Mesodermal cell (in vitro differentiated cells): ENCODE measurements around the gene SEL1L3.

ENCODE experiments used
- H3K27ac ChIP-seq: 2 replicates; pipeline ENCODE4 v1.7.0; 2013; ENCODE audit warnings: mild to moderate bottlenecking, low read depth, low read length, moderate library complexity; ENCODE audit not compliant: severe bottlenecking
- H3K36me3 ChIP-seq: 2 replicates; pipeline ENCODE4 v1.7.1; 2013; ENCODE audit warnings: mild to moderate bottlenecking, low read length, moderate library complexity; ENCODE audit not compliant: control insufficient read depth, insufficient read depth
- H3K4me1 ChIP-seq: one replicate; pipeline ENCODE4 v1.7.1; 2013; ENCODE audit warnings: mild to moderate bottlenecking, low read length; ENCODE audit not compliant: insufficient read depth, control insufficient read depth, poor library complexity, severe bottlenecking
- H3K4me3 ChIP-seq: 2 replicates; pipeline ENCODE4 v1.7.0; 2013; ENCODE audit warnings: low read length, control low read depth, mild to moderate bottlenecking; ENCODE audit not compliant: insufficient read depth, poor library complexity, severe bottlenecking; ENCODE audit errors: extremely low read depth
- H3K9me3 ChIP-seq: 2 replicates; pipeline ENCODE4 v1.7.1; 2013; ENCODE audit warnings: mild to moderate bottlenecking, low read length, moderate library complexity; ENCODE audit not compliant: control insufficient read depth
- WGBS, 2 experiments: methylation state at CpG; one replicate each; pipeline ENCODE4 v1.1.5; 2013; ENCODE audit warnings: missing lambda C conversion rate in 2 of 2; ENCODE audit not compliant: insufficient coverage in 2 of 2; 5-methylcytosine and 5-hydroxymethylcytosine counted together

Gene SEL1L3

DNA sequence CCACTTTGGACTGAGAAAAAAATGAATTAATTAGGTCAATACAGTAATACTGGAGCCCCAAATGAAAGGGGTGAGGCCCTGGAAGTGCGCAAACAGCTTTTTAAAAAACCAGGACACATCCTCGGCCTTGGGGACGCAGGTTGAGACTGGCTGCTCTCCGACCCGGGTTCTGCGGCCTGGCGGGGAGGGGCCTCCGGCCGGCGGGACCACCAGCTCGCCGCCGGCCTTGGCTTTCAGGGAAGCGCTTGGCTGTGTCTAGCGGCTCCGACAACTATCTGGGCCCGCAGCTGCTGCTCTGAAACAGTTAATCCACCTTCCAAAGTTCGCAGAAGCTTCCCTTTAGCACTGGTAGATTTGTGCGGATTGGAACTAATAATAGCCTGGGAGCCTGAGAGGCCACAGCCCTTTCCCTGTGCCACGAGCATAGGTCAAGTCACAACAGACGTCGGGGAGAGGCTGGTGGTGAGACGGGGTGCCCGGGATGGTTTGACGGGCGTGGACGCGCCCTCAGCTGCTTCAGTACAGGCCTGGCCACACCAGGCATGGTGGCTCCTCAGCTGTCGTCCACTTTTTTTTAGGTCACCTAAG, 1.1 kb upstream of the SEL1L3 start:
- H3K4me1 ChIP-seq = peaks cover 28% of the 10 kb centered on the region
- H3K36me3 ChIP-seq = no peaks in the 10 kb centered on the region
- H3K9me3 ChIP-seq = no peaks in the 10 kb centered on the region
- 37 to 59% methylated on average over 20 to 27 of the region's 29 CpGs for WGBS, 2 experiments
- H3K27ac ChIP-seq = no peak overlapping the region
- no peak overlapping the region for H3K4me3 ChIP-seq

- Histone ChIP-seq H3K9me3 (no peaks in the 10 kb centered on the region), H3K36me3 (no peaks in the 10 kb centered on the region), H3K27ac (no peak overlapping the region), H3K4me3 (peak overlapping the region; percentile 43), H3K4me1 (peaks cover 31% of the 10 kb centered on the region)
- WGBS, 2 experiments = 1 to 5% methylated on average over 15 to 25 of the region's 26 CpGs
Measured at GRCh38 chr4:25863347-25863784, 578 bp upstream of the SEL1L3 start.

GRCh38 chr4:25861951-25862410, 807 bp downstream of the SEL1L3 start:
- no peaks in the 10 kb centered on the region for H3K9me3 ChIP-seq
- H3K27ac ChIP-seq = no peak overlapping the region
- H3K4me3 ChIP-seq = peak overlapping the region; percentile 56
- no peaks in the 10 kb centered on the region for H3K36me3 ChIP-seq
- WGBS, 2 experiments = 2% methylated on average over 10 to 30 of the region's 32 CpGs
- H3K4me1 ChIP-seq = peaks cover 31% of the 10 kb centered on the region

- WGBS, 2 experiments = 86% methylated on average over 2 of the region's 5 CpGs; no CpG with 5 or more reads in 1 of the 2 experiments
- Histone ChIP-seq H3K36me3 (no peaks in the 10 kb centered on the region), H3K9me3 (no peaks in the 10 kb centered on the region), H3K27ac (no peak overlapping the region), H3K4me3 (peak overlapping the region; percentile 56), H3K4me1 (peaks cover 34% of the 10 kb centered on the region)
Measured at GRCh38 chr4:25861280-25861950, 1.4 kb downstream of the SEL1L3 start.

DNA sequence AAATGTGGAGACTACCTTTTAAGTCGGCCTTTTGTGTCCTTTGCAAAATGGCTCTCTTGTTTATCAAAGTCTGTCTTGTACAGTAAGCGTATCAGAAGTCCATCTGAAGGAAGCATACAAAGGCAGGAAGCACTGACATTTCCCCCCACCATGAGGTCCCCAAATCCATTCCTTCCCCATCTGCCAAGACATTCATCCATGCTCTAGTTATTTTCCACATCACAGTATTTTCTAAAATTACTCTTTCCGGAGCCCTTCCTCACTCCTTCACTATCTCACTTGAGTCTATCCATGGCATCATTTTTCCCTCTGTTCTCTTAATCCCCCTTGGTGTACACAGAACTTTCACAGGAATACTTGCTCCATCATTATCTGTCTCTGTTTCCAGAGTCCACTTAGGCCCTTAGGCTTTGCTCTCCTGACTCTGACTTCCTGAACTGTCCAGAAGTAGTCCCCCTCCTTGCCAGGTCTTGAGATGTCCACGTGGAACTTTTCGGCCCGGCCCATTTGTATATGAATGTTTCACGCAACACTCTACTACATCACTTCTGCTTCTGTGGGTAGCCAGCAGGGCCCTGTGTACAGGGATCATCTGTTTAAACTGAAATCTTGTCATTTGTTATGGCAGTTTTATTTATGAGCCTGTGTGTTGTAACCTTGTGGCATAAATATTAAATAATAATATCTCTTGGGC, 2.1 kb downstream of the SEL1L3 start:
- no peaks in the 10 kb centered on the region for H3K36me3 ChIP-seq
- H3K27ac ChIP-seq = no peak overlapping the region
- H3K4me3 ChIP-seq = peak overlapping the region; percentile 56
- no peaks in the 10 kb centered on the region for H3K9me3 ChIP-seq
- peaks cover 34% of the 10 kb centered on the region for H3K4me1 ChIP-seq
- WGBS, 2 experiments = 83 to 92% methylated on average over 5 to 7 of the region's 7 CpGs

- peaks cover 40% of the 10 kb centered on the region for H3K4me1 ChIP-seq
- no peaks in the 10 kb centered on the region for H3K36me3 ChIP-seq
- peak overlapping the region; percentile 57 for H3K27ac ChIP-seq
- no peaks in the 10 kb centered on the region for H3K9me3 ChIP-seq
- WGBS, 2 experiments = 83 to 90% methylated on average over 6 of the region's 6 CpGs
- no peak overlapping the region for H3K4me3 ChIP-seq
Measured at GRCh38 chr4:25859429-25860148, 3.2 kb downstream of the SEL1L3 start.

GRCh38 chr4:25857851-25858400, 4.9 kb downstream of the SEL1L3 start:
- peaks cover 36% of the 10 kb centered on the region for H3K4me1 ChIP-seq
- no peaks in the 10 kb centered on the region for H3K9me3 ChIP-seq
- WGBS, 2 experiments = 90 to 98% methylated on average over 5 to 6 of the region's 8 CpGs
- no peak overlapping the region for H3K4me3 ChIP-seq
- no peaks in the 10 kb centered on the region for H3K36me3 ChIP-seq
- no peak overlapping the region for H3K27ac ChIP-seq

GRCh38 chr4:25857403-25857802, 5.4 kb downstream of the SEL1L3 start:
- peaks cover 36% of the 10 kb centered on the region for H3K4me1 ChIP-seq
- 100% methylated on average over 2 of the region's 2 CpGs; no CpG with 5 or more reads in 1 of the 2 experiments for WGBS, 2 experiments
- no peaks in the 10 kb centered on the region for H3K9me3 ChIP-seq
- no peak overlapping the region for H3K4me3 ChIP-seq
- H3K36me3 ChIP-seq = no peaks in the 10 kb centered on the region
- H3K27ac ChIP-seq = no peak overlapping the region

DNA sequence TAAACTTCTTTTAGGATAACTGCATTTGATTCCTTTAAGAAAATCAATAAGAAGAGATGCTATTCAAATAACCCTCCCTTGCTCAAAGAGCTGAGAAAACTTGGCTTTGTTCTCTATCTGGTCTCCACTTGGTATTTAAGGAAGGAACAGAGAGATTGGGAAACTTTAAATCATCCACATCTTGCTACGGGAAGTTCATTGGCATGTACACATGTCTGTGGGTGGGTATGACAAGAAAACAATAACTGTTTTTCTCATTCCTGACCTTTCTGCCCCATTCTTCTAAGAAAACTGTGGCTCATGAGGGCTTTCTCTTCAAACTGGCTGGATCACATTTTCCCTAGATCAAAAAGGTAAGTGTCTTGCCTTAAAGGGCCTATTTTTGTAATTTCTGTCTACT, 6.0 kb downstream of the SEL1L3 start:
- H3K4me1 ChIP-seq = peaks cover 36% of the 10 kb centered on the region
- WGBS, 2 experiments = no CpG with 5 or more reads among the region's 1 CpG
- H3K9me3 ChIP-seq = no peaks in the 10 kb centered on the region
- no peak overlapping the region for H3K27ac ChIP-seq
- no peaks in the 10 kb centered on the region for H3K36me3 ChIP-seq
- no peak overlapping the region for H3K4me3 ChIP-seq

GRCh38 chr4:25852103-25852502, 10.7 kb downstream of the SEL1L3 start:
- 85 to 100% methylated on average over 2 to 3 of the region's 3 CpGs for WGBS, 2 experiments
- Histone ChIP-seq H3K27ac (no peak overlapping the region), H3K9me3 (no peaks in the 10 kb centered on the region), H3K4me3 (no peak overlapping the region), H3K4me1 (peaks cover 16% of the 10 kb centered on the region), H3K36me3 (peaks cover 4% of the 10 kb centered on the region)
